HepG2 (cell line): ENCODE data around the gene S1PR3. TPM values are rescaled to one million over a fixed set of nuclear protein-coding genes. Genes with fewer than 3 reads are reported as not detected.

Experiments
- ATAC-seq: fragments of 200-7000 bp; cut with Tn5 transposase; 3 replicates; pipeline ENCODE4 v1.9.1; 2020; ENCODE audit warnings: mild to moderate bottlenecking, moderate library complexity
- BruUV-seq: library from RNA; stranded (reverse); fragments of 400-500 nt; replicated peaks from 2 replicates; lab custom pipeline; 2021; lab: Mats Ljungman, UMichigan
- CTCF ChIA-PET: fragments of 300-600 bp; formaldehyde crosslinking; extraction: SDS; loops from one replicate; lab custom pipeline; 2021; ENCODE audit warnings: low total read pairs, inconsistent platforms, low intra/inter-chr PET ratio; lab: Yijun Ruan, JAX
- POLR2A ChIA-PET: fragments of 350-600 bp; sonication (Branson Sonifier 250); formaldehyde crosslinking; loops from one replicate; lab custom pipeline; 2020; ENCODE audit warnings: antibody characterized with exemption, inconsistent platforms; lab: Yijun Ruan, JAX
- DNase-seq: peaks from one replicate; pipeline ENCODE4 v3.0.0-alpha.2; 2015; ENCODE audit warnings: low spot score
- FAIRE-seq: peaks from 3 replicates; lab custom pipeline; 2011; peaks lifted over from hg19 to GRCh38; lab: Jason Lieb, UNC
- H2AFZ ChIP-seq: one replicate; pipeline ENCODE4 v1.6.1; 2011; ENCODE audit warnings: low read length, inconsistent platforms
- H3K27ac ChIP-seq: fragments of 300-600 bp; 3 replicates; pipeline ENCODE4 v1.8.0; 2011; ENCODE audit warnings: mixed run types, mild to moderate bottlenecking, mixed read lengths, low read length, inconsistent platforms; ENCODE audit not compliant: insufficient read depth; ENCODE audit errors: extremely low read length
- H3K27me3 ChIP-seq, 2 experiments: fragments of 200-600 bp in 1 of 2; 2 replicates in 1 of 2; 3 replicates in 1 of 2; pipeline versions ENCODE4 v1.6.0 to v1.8.0; 2011; ENCODE audit warnings: low read length in 2 of 2, mild to moderate bottlenecking in 2 of 2, moderate library complexity in 2 of 2, inconsistent platforms in 1 of 2; ENCODE audit not compliant: insufficient read depth in 2 of 2, control insufficient read depth in 1 of 2
- H3K36me3 ChIP-seq, 2 experiments: fragments of 200-600 bp in 1 of 2; replicated peaks in 1 of 2; 2 replicates in 1 of 2; 3 replicates in 1 of 2; pipeline versions ENCODE4 v1.5.1 to v1.8.0; 2011; ENCODE audit warnings: low read length in 2 of 2, inconsistent platforms in 1 of 2; ENCODE audit not compliant: insufficient read depth in 2 of 2, control insufficient read depth in 1 of 2
- H3K4me1 ChIP-seq: 2 replicates; pipeline ENCODE4 v1.5.1; 2012; ENCODE audit warnings: low read length, inconsistent platforms; ENCODE audit not compliant: insufficient read depth
- H3K4me2 ChIP-seq: 2 replicates; pipeline ENCODE4 v1.6.0; 2011; ENCODE audit warnings: low read depth, low read length, inconsistent platforms
- H3K4me3 ChIP-seq, 3 experiments: fragments of 200-600 bp in 1 of 3; sonication (generic), shearing (Covaris generic) in 1 of 3; replicated peaks in 1 of 3; 2 replicates each; pipeline ENCODE4 v1.5.1; 2011 to 2016; ENCODE audit warnings: low read length in 3 of 3, inconsistent platforms in 2 of 3, low read depth in 2 of 3, mild to moderate bottlenecking in 2 of 3, control low read depth in 1 of 3, mixed read lengths in 1 of 3; ENCODE audit not compliant: insufficient read depth in 1 of 3
- H3K79me2 ChIP-seq: one replicate; pipeline ENCODE4 v1.6.1; 2011; ENCODE audit warnings: low read length, inconsistent platforms; ENCODE audit not compliant: insufficient read depth
- H3K9ac ChIP-seq: 2 replicates; pipeline ENCODE4 v1.6.0; 2011; ENCODE audit warnings: mild to moderate bottlenecking, low read depth, low read length, inconsistent platforms; ENCODE audit not compliant: insufficient read depth
- H3K9me3 ChIP-seq: 2 replicates; pipeline ENCODE4 v1.5.1; 2012; ENCODE audit warnings: mild to moderate bottlenecking, low read length
- H4K20me1 ChIP-seq: 2 replicates; pipeline ENCODE4 v1.6.0; 2011; ENCODE audit warnings: inconsistent platforms, mild to moderate bottlenecking, low read length, moderate library complexity; ENCODE audit not compliant: insufficient read depth
- GATA4 ChIP-seq: sonication (generic); IDR thresholded peaks from 2 replicates; pipeline ENCODE4 v1.6.1; 2016; ENCODE audit warnings: antibody characterized with exemption, low read depth, borderline replicate concordance
- MNT ChIP-seq: fragments of 450-650 bp; IDR thresholded peaks from 2 replicates; pipeline ENCODE4 v1.6.1; 2016
- WGBS: methylation state at CpG from one replicate; pipeline ENCODE4 v1.1.6; 2017; ENCODE audit warnings: low lambda C conversion rate; 5-methylcytosine and 5-hydroxymethylcytosine counted together
- in situ Hi-C: cut with HindIII; loops from 2 replicates; pipeline ENCODE4 v1.10.0; 2017; ENCODE audit warnings: low pct_unique_long_range_greater_than_20kb; ENCODE audit not compliant: extremely low pct_ligation_motif_present
- intact Hi-C: fragments of 100-400 bp; cut with micrococcal nuclease; formaldehyde crosslinking; loops from one replicate; pipeline ENCODE4 v1.10.0; 2022; ENCODE audit not compliant: unreplicated experiment
- polyA plus RNA-seq, 8 experiments: library from polyadenylated mRNA; depleted of rRNA in 3 of 8; stranded (reverse) in 7 of 8; unstranded in 1 of 8; fragments of >200 nt; fragmentation: Illumina TruSeq in 4 of 8; extraction: Trizol in 4 of 8; gene quantifications; 2 replicates each; pipeline versions ENCODE4 v1.2.1 to v1.2.3, GENCODE V29; 2011 to 2016; ENCODE audit warnings: low read depth in 4 of 8, missing spikeins in 1 of 8, mixed read lengths in 1 of 8; ENCODE audit not compliant: insufficient read depth in 1 of 8
- total RNA-seq, 5 experiments: library from RNA; depleted of rRNA; stranded (reverse); fragments of >200 nt; fragmentation: Illumina TruSeq; extraction: Trizol; gene quantifications; 2 replicates each; pipeline ENCODE4 v1.2.3, GENCODE V29; 2016; ENCODE audit warnings: low read depth in 1 of 5
- TF ChIP-seq, protein P1 (sequence below), 2 experiments: sonication (generic) in 1 of 2; formaldehyde crosslinking in 1 of 2; IDR thresholded peaks; 2 replicates each; pipeline versions ENCODE4 v1.4.0 to v1.6.1; 2016 to 2020; ENCODE audit warnings: borderline replicate concordance in 1 of 2, low read depth in 1 of 2, mild to moderate bottlenecking in 1 of 2, missing genetic modification reagents in 1 of 2

S1PR3 gene
- total and polyA plus RNA-seq, 2 of the 13 experiments (the other 11 are each of a cell fraction or from before 2014, with no cell fraction given) = 0.02 TPM; not detected in 1

DNA sequence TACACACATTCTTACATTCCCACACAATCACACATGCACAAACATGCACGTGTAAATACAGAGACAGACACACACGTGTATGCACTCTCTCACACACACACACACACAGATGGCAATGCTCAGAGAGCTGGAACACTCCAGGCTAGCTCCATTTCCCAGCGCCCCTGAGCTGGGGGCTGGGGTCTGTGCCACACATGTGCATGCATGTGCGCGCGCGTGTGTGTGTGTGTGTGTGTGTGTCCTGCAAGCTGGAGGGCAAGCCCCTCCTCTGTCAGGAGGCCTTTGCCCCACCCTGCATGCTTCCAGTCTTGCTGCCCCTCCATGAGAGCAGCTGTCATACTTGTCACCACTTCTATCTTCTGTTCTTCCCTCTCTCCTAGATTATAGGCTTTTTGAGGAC is 16.6 kb upstream of the S1PR3 start:
- BruUV-seq = no TSS peak
- Histone ChIP-seq H3K9ac (no peak overlapping the region), H3K4me2 (no peak overlapping the region), H3K4me3 (no peak overlapping the region), H4K20me1 (no peaks in the 10 kb centered on the region), H2AFZ (no peak overlapping the region), H3K36me3 (no peaks in the 10 kb centered on the region), H3K27me3 (peaks cover 0 to 14% of the 10 kb centered on the region in 2 experiments; a peak in 2 of 5 replicates), H3K4me1 (no peaks in the 10 kb centered on the region), H3K9me3 (no peaks in the 10 kb centered on the region), H3K27ac (no peak overlapping the region), H3K79me2 (no peaks in the 10 kb centered on the region)
- TF ChIP-seq GATA4 = no peak
- TF ChIP-seq, protein P1, sequence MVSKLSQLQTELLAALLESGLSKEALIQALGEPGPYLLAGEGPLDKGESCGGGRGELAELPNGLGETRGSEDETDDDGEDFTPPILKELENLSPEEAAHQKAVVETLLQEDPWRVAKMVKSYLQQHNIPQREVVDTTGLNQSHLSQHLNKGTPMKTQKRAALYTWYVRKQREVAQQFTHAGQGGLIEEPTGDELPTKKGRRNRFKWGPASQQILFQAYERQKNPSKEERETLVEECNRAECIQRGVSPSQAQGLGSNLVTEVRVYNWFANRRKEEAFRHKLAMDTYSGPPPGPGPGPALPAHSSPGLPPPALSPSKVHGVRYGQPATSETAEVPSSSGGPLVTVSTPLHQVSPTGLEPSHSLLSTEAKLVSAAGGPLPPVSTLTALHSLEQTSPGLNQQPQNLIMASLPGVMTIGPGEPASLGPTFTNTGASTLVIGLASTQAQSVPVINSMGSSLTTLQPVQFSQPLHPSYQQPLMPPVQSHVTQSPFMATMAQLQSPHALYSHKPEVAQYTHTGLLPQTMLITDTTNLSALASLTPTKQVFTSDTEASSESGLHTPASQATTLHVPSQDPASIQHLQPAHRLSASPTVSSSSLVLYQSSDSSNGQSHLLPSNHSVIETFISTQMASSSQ (IDR thresholded peaks at IDR 0.05; ENCODE audit: low read depth) = no peak
- TF ChIP-seq, protein P1 (CRISPR knock-in tag; IDR thresholded peaks at IDR 0.05; ENCODE audit: borderline replicate concordance) = no peak
- TF ChIP-seq MNT = peak; percentile 63
- no peak for DNase-seq
- intact Hi-C loops = no loop called here
- in situ Hi-C loops = no loop called here
- CTCF ChIA-PET = no interaction called here
- ATAC-seq = no peak
- no peak for FAIRE-seq
- WGBS = 36% methylated on average over 4 of the region's 7 CpGs
- POLR2A ChIA-PET = no interaction called here
